ENCODE results near the gene AP2A2. TPM values are rescaled to one million over a fixed set of nuclear protein-coding genes. Genes with fewer than 3 reads are reported as not detected.
"Not testable (repeated sequence)": the region's sequence is repeated elsewhere in the genome, so short reads cannot be mapped to it uniquely, and the experiment has no call there.

Gene AP2A2
- total RNA-seq, 1 experiment from 2014 or later: 123 TPM

GRCh38 chr11:972523-973211 is 47.0 kb downstream of the AP2A2 start:
- Histone ChIP-seq H3K27me3 (ENCODE audit: control insufficient read depth, insufficient read depth, low read length) (no peaks in the 10 kb centered on the region), H3K4me1 (ENCODE audit: control insufficient read depth, insufficient read depth, low read length) (no peaks in the 10 kb centered on the region), H3K4me3 (ENCODE audit: low read depth in 2 of 2, low read length in 2 of 2) (no peak overlapping the region), H3K9me3 (ENCODE audit: control insufficient read depth, insufficient read depth, low read depth, low read length) (no peaks in the 10 kb centered on the region), H3K36me3 (ENCODE audit: control insufficient read depth, insufficient read depth, low read length) (peaks cover 6% of the 10 kb centered on the region; the same call in 1 of the 2 replicates), H3K27ac (ENCODE audit: low read length) (no peak overlapping the region)
- ChIA-PET POLR2A (interaction anchor here (0.6 kb wide), 1 partner anchor 13 kb away, joined by 3 read pairs; no protein-coding TSS in a partner anchor), CTCF (no interaction called here)
- intact Hi-C loops (cut with micrococcal nuclease; ENCODE audit: unreplicated experiment): no loop called here
- no TSS peak for BruUV-seq (replicated peaks)
- ATAC-seq: no peak
- TF ChIP-seq CTCF (IDR thresholded peaks at IDR 0.05) (no peak), POLR2AphosphoS5 (IDR thresholded peaks at IDR 0.05; ENCODE audit: low read depth, low read length) (no peak), SIN3A (IDR thresholded peaks at IDR 0.05; ENCODE audit: borderline replicate concordance, insufficient read depth, low read depth, low read length) (no peak), REST (IDR thresholded peaks at IDR 0.05; ENCODE audit: insufficient read depth in 1 of 2, low read depth in 2 of 2, low read length in 1 of 2) (no peak), TCF7L2 (IDR thresholded peaks at IDR 0.05; ENCODE audit: low read depth, low read length) (no peak)
- DNase-seq (ENCODE audit: low read depth, low spot score): no peak
- in situ Hi-C loops (cut with HindIII; ENCODE audit: low pct_unique_long_range_greater_than_20kb, low sequenced_read_pairs): no loop called here

- Histone ChIP-seq H3K9me3 (ENCODE audit: control insufficient read depth, insufficient read depth, low read depth, low read length) (no peaks in the 10 kb centered on the region), H3K27me3 (ENCODE audit: control insufficient read depth, insufficient read depth, low read length) (no peaks in the 10 kb centered on the region), H3K4me1 (ENCODE audit: control insufficient read depth, insufficient read depth, low read length) (no peaks in the 10 kb centered on the region), H3K4me3 (ENCODE audit: low read depth in 2 of 2, low read length in 2 of 2) (no peak overlapping the region), H3K27ac (ENCODE audit: low read length) (no peak overlapping the region), H3K36me3 (ENCODE audit: control insufficient read depth, insufficient read depth, low read length) (peaks cover 6% of the 10 kb centered on the region; the same call in 1 of the 2 replicates)
- DNase-seq (ENCODE audit: low read depth, low spot score): no peak
- ChIA-PET POLR2A (no interaction called here), CTCF (no interaction called here)
- no peak for ATAC-seq
- intact Hi-C loops (cut with micrococcal nuclease; ENCODE audit: unreplicated experiment) (no loop called here), in situ Hi-C loops (cut with HindIII; ENCODE audit: low pct_unique_long_range_greater_than_20kb, low sequenced_read_pairs) (no loop called here)
- no peak for TF ChIP-seq TCF7L2 (IDR thresholded peaks at IDR 0.05; ENCODE audit: low read depth, low read length)
- TF ChIP-seq POLR2AphosphoS5 (IDR thresholded peaks at IDR 0.05; ENCODE audit: low read depth, low read length): no peak
- BruUV-seq (replicated peaks): no TSS peak
Observed at GRCh38 chr11:973237-973636, 47.6 kb downstream of the AP2A2 start.

GRCh38 chr11:975376-975775 is 49.7 kb downstream of the AP2A2 start:
- H3K9me3 ChIP-seq (ENCODE audit: control insufficient read depth, insufficient read depth, low read depth, low read length); H3K27ac ChIP-seq (ENCODE audit: low read length); intact Hi-C loops (cut with micrococcal nuclease; ENCODE audit: unreplicated experiment); BruUV-seq (replicated peaks); H3K36me3 ChIP-seq (ENCODE audit: control insufficient read depth, insufficient read depth, low read length); H3K27me3 ChIP-seq (ENCODE audit: control insufficient read depth, insufficient read depth, low read length); ATAC-seq; H3K4me3 ChIP-seq (ENCODE audit: low read depth in 2 of 2, low read length in 2 of 2); DNase-seq (ENCODE audit: low read depth, low spot score); H3K4me1 ChIP-seq (ENCODE audit: control insufficient read depth, insufficient read depth, low read length); in situ Hi-C loops (cut with HindIII; ENCODE audit: low pct_unique_long_range_greater_than_20kb, low sequenced_read_pairs): not testable (repeated sequence)
- POLR2A ChIA-PET: interaction anchor here (0.7 kb wide), 1 partner anchor 20 kb away, joined by 3 read pairs; no protein-coding TSS in a partner anchor
- CTCF ChIA-PET: interaction anchor here (0.6 kb wide), 3 partner anchors 48 to 97 kb away, joined by 3 to 4 read pairs (median 3); no protein-coding TSS in a partner anchor
